K562 (cell line): ENCODE measurements around the gene REEP6. TPM values are rescaled to one million over a fixed set of nuclear protein-coding genes. Genes with fewer than 3 reads are reported as not detected.

Experiments
- ATAC-seq: fragments of 200-7000 bp; cut with Tn5 transposase; 3 replicates; pipeline ENCODE4 v1.9.1; 2020; ENCODE audit warnings: moderate library complexity
- BruUV-seq: library from RNA; stranded (reverse); fragments of 400-500 nt; replicated peaks from 2 replicates; lab custom pipeline; 2021; lab: Mats Ljungman, UMichigan
- CTCF ChIA-PET: fragments of 300-600 bp; formaldehyde crosslinking; extraction: SDS; loops from one replicate; lab custom pipeline; 2021; ENCODE audit warnings: low intra/inter-chr PET ratio; lab: Yijun Ruan, JAX
- POLR2A ChIA-PET: fragments of 300-600, 350-650 bp; sonication (Branson Sonifier 250); formaldehyde crosslinking; extraction: SDS; loops from one replicate; lab custom pipeline; 2021; ENCODE audit warnings: antibody characterized with exemption, inconsistent platforms; lab: Yijun Ruan, JAX
- DNase-seq, 4 experiments: peaks; one replicate each; pipeline versions ENCODE4 v3.0.0 to v3.0.0-alpha.2; 2011 to 2018; ENCODE audit warnings: low spot score in 3 of 4, mixed read lengths in 3 of 4; ENCODE audit errors: extremely low read depth in 1 of 4
- FAIRE-seq: peaks from 2 replicates; lab custom pipeline; 2011; peaks lifted over from hg19 to GRCh38; lab: Jason Lieb, UNC
- H2AFZ ChIP-seq: 2 replicates; pipeline ENCODE4 v1.6.0; 2011; ENCODE audit warnings: low read depth, low read length, control low read depth, inconsistent platforms
- H3K27ac ChIP-seq: fragments of 200-600 bp; 3 replicates; pipeline ENCODE4 v1.8.0; 2011; ENCODE audit warnings: low read depth, mild to moderate bottlenecking, control low read depth, inconsistent platforms, low read length, moderate library complexity, mixed read lengths; ENCODE audit errors: extremely low read depth
- H3K27me3 ChIP-seq, 2 experiments: fragments of 300-600 bp in 1 of 2; 2 replicates in 1 of 2; 3 replicates in 1 of 2; pipeline versions ENCODE4 v1.6.0 to v1.8.0; 2011; ENCODE audit warnings: inconsistent platforms in 2 of 2, low read length in 2 of 2, mild to moderate bottlenecking in 1 of 2, mixed read lengths in 1 of 2, moderate library complexity in 1 of 2; ENCODE audit not compliant: control insufficient read depth in 2 of 2, insufficient read depth in 2 of 2
- H3K36me3 ChIP-seq: fragments of 300-600 bp; 3 replicates; pipeline ENCODE4 v1.8.0; 2011; ENCODE audit warnings: mild to moderate bottlenecking, low read length, inconsistent platforms; ENCODE audit not compliant: control insufficient read depth, insufficient read depth
- H3K4me1 ChIP-seq, 2 experiments: fragments of 200-600 bp in 1 of 2; replicated peaks in 1 of 2; 2 replicates in 1 of 2; 3 replicates in 1 of 2; pipeline versions ENCODE4 v1.5.1 to v1.8.0; 2011; ENCODE audit warnings: inconsistent platforms in 2 of 2, low read length in 2 of 2, mild to moderate bottlenecking in 1 of 2, mixed read lengths in 1 of 2, moderate library complexity in 1 of 2; ENCODE audit not compliant: control insufficient read depth in 2 of 2, insufficient read depth in 2 of 2
- H3K4me2 ChIP-seq: 2 replicates; pipeline ENCODE4 v1.6.1; 2011; ENCODE audit warnings: low read length, control low read depth, inconsistent platforms, mixed read lengths; ENCODE audit not compliant: insufficient read depth
- H3K4me3 ChIP-seq: fragments of 200-600 bp; sonication (generic), shearing (Covaris generic); 2 replicates; pipeline ENCODE4 v1.5.1; 2016; ENCODE audit warnings: control low read depth, inconsistent platforms
- H3K79me2 ChIP-seq: fragments of 200-600 bp; 3 replicates; pipeline ENCODE4 v1.8.0; 2011; ENCODE audit warnings: low read length, inconsistent platforms; ENCODE audit not compliant: control insufficient read depth, insufficient read depth
- H3K9ac ChIP-seq, 2 experiments: 2 replicates each; pipeline versions ENCODE4 v1.6.0 to v1.6.1; 2011; ENCODE audit warnings: low read depth in 2 of 2, low read length in 2 of 2, control low read depth in 1 of 2, inconsistent platforms in 1 of 2, mild to moderate bottlenecking in 1 of 2, mixed read lengths in 1 of 2; ENCODE audit not compliant: insufficient read depth in 1 of 2
- H3K9me1 ChIP-seq: one replicate; pipeline ENCODE4 v1.6.0; 2011; ENCODE audit warnings: inconsistent platforms, mild to moderate bottlenecking, low read length, moderate library complexity; ENCODE audit not compliant: control insufficient read depth, insufficient read depth
- H3K9me3 ChIP-seq: replicated peaks from 2 replicates; pipeline ENCODE4 v1.5.1; 2011; ENCODE audit warnings: low read depth, low read length, inconsistent platforms; ENCODE audit not compliant: control insufficient read depth, insufficient read depth
- H4K20me1 ChIP-seq: replicated peaks from 2 replicates; pipeline ENCODE4 v1.6.1; 2011; ENCODE audit warnings: low read length, inconsistent platforms, mixed read lengths; ENCODE audit not compliant: control insufficient read depth, insufficient read depth
- CBFB ChIP-seq: sonication (generic); formaldehyde crosslinking; IDR thresholded peaks from 2 replicates; pipeline ENCODE4 v1.4.0; 2020; ENCODE audit warnings: mild to moderate bottlenecking, missing genetic modification reagents
- ETV5 ChIP-seq: sonication (generic); formaldehyde crosslinking; IDR thresholded peaks from 2 replicates; pipeline ENCODE4 v1.4.0; 2020; ENCODE audit warnings: low read depth, mild to moderate bottlenecking, missing genetic modification reagents
- KDM2B ChIP-seq: fragments of 250-450 bp; sonication (Bioruptor Pico); IDR thresholded peaks from 2 replicates; pipeline ENCODE4 v1.8.0; 2021; ENCODE audit warnings: mild to moderate bottlenecking, moderate library complexity
- NCOA4 ChIP-seq: fragments of 450-650 bp; IDR thresholded peaks from 2 replicates; pipeline ENCODE4 v1.6.1; 2018; ENCODE audit warnings: mild to moderate bottlenecking; ENCODE audit not compliant: partially characterized antibody
- PCBP1 ChIP-seq: fragments of 200-400 bp; formaldehyde crosslinking; IDR thresholded peaks from 2 replicates; pipeline ENCODE4 v1.6.1; 2018; ENCODE audit warnings: mild to moderate bottlenecking, low read depth, low read length; ENCODE audit not compliant: poor library complexity, severe bottlenecking
- POLR2A ChIP-seq: fragments of 450-650 bp; conservative IDR thresholded peaks from 2 replicates; pipeline ENCODE4 v1.6.1; 2016
- POLR2G ChIP-seq: fragments of 200-400 bp; formaldehyde crosslinking; IDR thresholded peaks from 2 replicates; pipeline ENCODE4 v1.6.1; 2017; ENCODE audit warnings: low read depth, mild to moderate bottlenecking, antibody characterized with exemption, low read length, moderate library complexity
- RBFOX2 ChIP-seq: fragments of 200-400 bp; formaldehyde crosslinking; IDR thresholded peaks from 2 replicates; pipeline ENCODE4 v1.6.1; 2017; ENCODE audit warnings: low read depth, mild to moderate bottlenecking, low read length, moderate library complexity
- SNRNP70 ChIP-seq: fragments of 200-400 bp; formaldehyde crosslinking; optimal IDR thresholded peaks from 2 replicates; pipeline ENCODE3; 2017; ENCODE audit warnings: low read depth, low read length
- TBL1XR1 ChIP-seq, 2 experiments: IDR thresholded peaks; 2 replicates each; pipeline ENCODE4 v1.6.1; 2012; ENCODE audit warnings: improper control_type of control experiment in 2 of 2, low read length in 2 of 2, mild to moderate bottlenecking in 1 of 2
- ZBTB7A ChIP-seq: IDR thresholded peaks from 2 replicates; pipeline ENCODE4 v1.6.1; 2011; ENCODE audit warnings: low read depth, mild to moderate bottlenecking, low read length, moderate library complexity, borderline replicate concordance; ENCODE audit not compliant: control insufficient read depth
- ZNF143 ChIP-seq: sonication (generic); formaldehyde crosslinking; IDR thresholded peaks from 2 replicates; pipeline ENCODE4 v1.9.0; 2022; ENCODE audit warnings: mild to moderate bottlenecking, missing genetic modification reagents
- ZNF282 ChIP-seq: sonication (generic); formaldehyde crosslinking; IDR thresholded peaks from 2 replicates; pipeline ENCODE4 v1.8.1; 2023; ENCODE audit warnings: missing genetic modification reagents
- WGBS: fragments of 100-300 bp; shearing (Covaris generic); methylation state at CpG from one replicate; pipeline ENCODE4 v1.1.6; 2016; ENCODE audit warnings: low coverage, mixed read lengths; ENCODE audit not compliant: insufficient coverage; ENCODE audit errors: missing lambda C conversion rate; 5-methylcytosine and 5-hydroxymethylcytosine counted together
- in situ Hi-C: fragments of 300-500 bp; cut with MboI; formaldehyde crosslinking; loops from 4 replicates; pipeline ENCODE4 v1.15.0; 2018; ENCODE audit warnings: inconsistent platforms, mixed read lengths
- intact Hi-C: fragments of 100-400 bp; cut with micrococcal nuclease; formaldehyde crosslinking; loops from 2 replicates; pipeline ENCODE4 v1.14.2; 2022
- polyA plus RNA-seq, 8 experiments: library from polyadenylated mRNA; depleted of rRNA in 4 of 8; stranded (reverse) in 5 of 8; unstranded in 3 of 8; fragments of >200 nt; fragmentation: Nextera tagmentation in 2 of 8; fragmentation: Illumina TruSeq in 1 of 8; extraction: Ambion mirVana in 2 of 8; extraction: Trizol in 1 of 8; gene quantifications; 2 replicates each; pipeline versions ENCODE4 v1.2.1 to v1.2.3, GENCODE V29; 2011 to 2014; ENCODE audit warnings: inconsistent platforms in 1 of 8, missing spikeins in 1 of 8
- total RNA-seq, 7 experiments: library from RNA; depleted of rRNA in 6 of 7; stranded (reverse); fragments of >200 nt in 6 of 7; fragmentation: Illumina TruSeq in 2 of 7; extraction: Trizol in 2 of 7; gene quantifications; 2 replicates each; pipeline versions ENCODE4 v1.2.1 to v1.2.3, GENCODE V29; 2011 to 2021; ENCODE audit warnings: low replicate concordance in 1 of 7
- TF ChIP-seq, protein P1 (sequence below): IDR thresholded peaks from 2 replicates; pipeline ENCODE4 v1.6.1; 2011; ENCODE audit warnings: borderline replicate concordance, low read depth, mild to moderate bottlenecking, moderate library complexity, low read length; ENCODE audit not compliant: insufficient read depth, poor library complexity, severe bottlenecking
- TF ChIP-seq, protein P2 (sequence below): fragments of 250-450 bp; sonication (Bioruptor Pico); IDR thresholded peaks from 2 replicates; pipeline ENCODE4 v1.8.0; 2022; ENCODE audit warnings: moderate library complexity, mild to moderate bottlenecking, inconsistent platforms

Gene REEP6
- total and polyA plus RNA-seq, 9 of the 15 experiments (the other 6 are each of a cell fraction or from before 2014, with no cell fraction given), result 1.2 to 64.2 (median 12.7) TPM

DNA sequence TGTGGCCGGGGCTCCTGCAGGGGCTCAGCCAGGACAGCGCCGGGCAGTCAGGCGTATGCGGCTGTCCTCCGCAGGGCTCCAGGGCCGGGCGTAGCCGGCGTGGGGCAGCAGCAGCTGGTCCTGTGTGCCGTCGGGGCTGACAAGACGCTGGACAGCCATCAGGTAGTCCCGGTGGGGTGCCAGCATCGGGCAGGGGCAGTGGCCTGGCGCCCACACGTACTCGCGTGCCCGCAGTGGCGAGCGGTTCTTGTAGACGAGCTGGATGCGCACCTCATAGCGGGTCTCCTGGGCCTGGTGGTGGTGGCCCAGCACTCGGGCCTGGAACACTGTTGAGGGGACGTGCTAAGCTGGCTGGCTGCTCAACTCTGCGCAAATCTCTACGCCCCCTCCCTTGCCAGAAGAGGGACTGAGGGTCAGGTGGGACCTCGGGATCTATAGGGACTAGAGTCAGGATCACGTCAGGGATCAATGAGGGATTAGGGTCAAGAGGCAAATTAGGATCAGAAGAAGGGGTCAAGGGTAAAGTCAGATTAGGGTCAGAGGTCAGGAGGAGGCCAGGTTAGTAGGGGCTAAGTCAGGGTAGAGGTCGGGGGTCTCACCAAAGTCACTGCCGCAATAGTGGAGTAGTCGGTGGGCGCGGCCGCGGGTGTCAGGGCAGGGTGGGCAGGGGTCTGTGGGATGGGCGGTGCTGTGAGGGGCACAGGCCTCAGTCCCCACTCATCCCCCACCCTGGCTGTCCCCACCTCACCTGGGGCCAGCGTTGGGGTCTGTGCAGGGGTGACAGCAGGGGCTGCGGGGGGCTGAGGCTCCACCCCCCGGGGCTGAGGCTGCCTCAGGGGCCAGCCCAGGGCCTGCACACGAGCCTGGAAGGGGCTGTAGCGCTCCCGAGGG, 15.3 kb downstream of the REEP6 start (continued):
- TF ChIP-seq, protein P1, sequence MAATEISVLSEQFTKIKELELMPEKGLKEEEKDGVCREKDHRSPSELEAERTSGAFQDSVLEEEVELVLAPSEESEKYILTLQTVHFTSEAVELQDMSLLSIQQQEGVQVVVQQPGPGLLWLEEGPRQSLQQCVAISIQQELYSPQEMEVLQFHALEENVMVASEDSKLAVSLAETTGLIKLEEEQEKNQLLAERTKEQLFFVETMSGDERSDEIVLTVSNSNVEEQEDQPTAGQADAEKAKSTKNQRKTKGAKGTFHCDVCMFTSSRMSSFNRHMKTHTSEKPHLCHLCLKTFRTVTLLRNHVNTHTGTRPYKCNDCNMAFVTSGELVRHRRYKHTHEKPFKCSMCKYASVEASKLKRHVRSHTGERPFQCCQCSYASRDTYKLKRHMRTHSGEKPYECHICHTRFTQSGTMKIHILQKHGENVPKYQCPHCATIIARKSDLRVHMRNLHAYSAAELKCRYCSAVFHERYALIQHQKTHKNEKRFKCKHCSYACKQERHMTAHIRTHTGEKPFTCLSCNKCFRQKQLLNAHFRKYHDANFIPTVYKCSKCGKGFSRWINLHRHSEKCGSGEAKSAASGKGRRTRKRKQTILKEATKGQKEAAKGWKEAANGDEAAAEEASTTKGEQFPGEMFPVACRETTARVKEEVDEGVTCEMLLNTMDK, result no peak
- peak; percentile 29 for TF ChIP-seq PCBP1
- TF ChIP-seq NCOA4, result no peak
- TF ChIP-seq ZBTB7A, result peak; percentile 11; the same call in 1 of the 2 replicates
- TF ChIP-seq SNRNP70, result no peak

DNA sequence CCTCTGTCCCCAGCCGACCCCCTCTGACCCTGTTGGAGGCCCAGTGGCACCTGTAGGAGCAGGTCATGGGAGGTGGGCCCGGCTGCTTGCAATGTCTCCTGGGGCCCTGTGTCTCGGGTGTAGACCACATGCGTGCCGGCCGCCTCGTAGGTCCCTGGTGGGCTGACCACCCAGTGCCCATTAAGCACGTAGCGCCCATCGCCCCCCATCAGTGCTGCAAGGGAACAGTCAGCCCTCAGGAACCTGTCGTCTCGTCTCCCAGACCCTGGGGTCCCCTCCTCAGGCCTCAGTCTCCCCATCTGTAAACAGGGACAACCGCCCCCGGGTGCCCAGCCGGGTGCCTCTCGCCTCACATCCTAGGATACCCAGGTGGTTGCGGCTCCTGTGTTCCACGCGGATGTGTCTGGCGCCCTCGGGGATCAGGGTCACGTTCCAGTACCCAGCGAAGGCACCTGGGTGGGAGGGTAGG, 16.2 kb downstream of the REEP6 start:
- TF ChIP-seq ZNF143 (CRISPR knock-in tag) (0 out of 2 replicates have a peak, but pooled peaks have one; percentile 30), KDM2B (no peak), ETV5 (CRISPR knock-in tag) (no peak), POLR2G (peak; percentile 52), ZBTB7A (peak; percentile 16; the same call in 1 of the 2 replicates), POLR2A (0 out of 2 replicates have a peak, but pooled peaks have one; percentile 10), CBFB (CRISPR knock-in tag) (peak; percentile 10; the same call in 1 of the 2 replicates), RBFOX2 (0 out of 2 replicates have a peak, but pooled peaks have one; percentile 10), TBL1XR1 (IDR thresholded peaks at IDR 0.05; ENCODE audit: low read length in 2 of 2) (no peak), ZNF282 (CRISPR knock-in tag) (0 out of 2 replicates have a peak, but pooled peaks have one; percentile 11)
- TF ChIP-seq, protein P2, sequence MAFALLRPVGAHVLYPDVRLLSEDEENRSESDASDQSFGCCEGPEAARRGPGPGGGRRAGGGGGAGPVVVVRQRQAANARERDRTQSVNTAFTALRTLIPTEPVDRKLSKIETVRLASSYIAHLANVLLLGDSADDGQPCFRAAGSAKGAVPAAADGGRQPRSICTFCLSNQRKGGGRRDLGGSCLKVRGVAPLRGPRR (CRISPR knock-in tag), result no peak
- H3K9me3 ChIP-seq, result no peaks in the 10 kb centered on the region
- ATAC-seq (no peak), FAIRE-seq (no peak), DNase-seq (no peak)
- no TSS peak for BruUV-seq
- H3K27ac ChIP-seq, result peak overlapping the region; percentile 90
- peaks cover 14% of the 10 kb centered on the region; the same call in 2 of the 3 replicates for H3K36me3 ChIP-seq
- H4K20me1 ChIP-seq, result no peaks in the 10 kb centered on the region
- H3K9ac ChIP-seq, result peak overlapping the region; percentile 77 to 86
- 41% methylated on average over 21 of the region's 23 CpGs for whole genome bisulfite sequencing
- H3K4me2 ChIP-seq, result peak overlapping the region; percentile 96
- intact Hi-C loops (no loop called here), in situ Hi-C loops (loop anchor here (5.0 kb wide), 1 partner anchor 50 kb away; no protein-coding TSS in a partner anchor)
- peak overlapping the region; percentile 75 for H2AFZ ChIP-seq
- H3K79me2 ChIP-seq, result peaks cover 4% of the 10 kb centered on the region; the same call in 1 of the 3 replicates
- CTCF ChIA-PET, result no interaction called here
- POLR2A ChIA-PET, result no interaction called here
- H3K4me1 ChIP-seq, result peaks cover 12 to 66% of the 10 kb centered on the region in 2 experiments
- no peaks in the 10 kb centered on the region for H3K27me3 ChIP-seq
- H3K4me3 ChIP-seq, result peak overlapping the region; percentile 58
- H3K9me1 ChIP-seq, result no peaks in the 10 kb centered on the region
